Measurements from ENCODE around the gene PARP1.
"Not testable (repeated sequence)": the region's sequence is repeated elsewhere in the genome, so short reads cannot be mapped to it uniquely, and the experiment has no call there.

The PARP1 gene

DNA sequence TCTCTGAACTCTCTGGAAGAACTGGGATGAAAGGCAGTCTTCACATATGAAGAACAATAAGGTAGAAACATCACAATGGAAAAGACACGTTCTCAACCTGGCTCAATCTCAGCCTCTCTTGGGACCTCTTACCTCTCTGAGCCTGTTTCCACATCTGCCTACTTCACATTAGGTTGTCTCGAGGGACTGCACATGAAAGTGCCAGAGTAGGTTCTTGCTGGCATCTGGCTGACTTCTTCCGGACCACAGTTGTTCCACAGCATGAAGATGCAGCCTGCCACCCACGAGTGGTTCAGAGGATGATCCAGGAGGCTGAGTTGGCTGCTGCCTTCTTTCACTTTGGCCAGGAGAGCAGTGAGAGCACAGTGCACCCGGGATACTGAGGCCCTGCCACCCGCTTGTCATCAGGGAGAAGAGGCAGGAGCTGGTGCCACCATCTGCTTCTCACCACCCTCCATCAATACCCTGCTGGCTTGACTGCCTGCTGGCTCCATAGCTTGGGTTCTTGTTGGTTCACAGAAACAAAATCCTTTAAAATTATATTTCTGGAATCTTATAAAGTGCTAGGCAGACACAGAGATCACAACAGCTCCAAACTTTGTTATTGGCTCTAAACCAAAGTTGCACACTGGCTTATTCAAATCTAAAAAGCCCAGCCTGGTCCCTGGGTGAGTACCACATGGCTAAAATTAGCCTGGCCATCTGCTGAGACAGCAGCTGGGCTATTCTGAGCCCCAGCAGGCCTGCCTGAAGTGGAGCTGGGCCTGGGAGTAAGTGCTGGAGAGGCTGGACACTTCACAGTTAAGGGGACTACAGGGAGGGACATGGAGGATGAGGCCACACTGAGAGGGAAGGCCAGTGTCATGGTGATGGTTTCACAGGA lies 52.0 kb downstream of the PARP1 start:
- DNase-seq (ENCODE audit: extremely low read depth in 1 of 2, low read depth in 1 of 2), result no peak

GRCh38 chr1:226355016-226355415 lies 52.9 kb downstream of the PARP1 start:
- DNase-seq (ENCODE audit: extremely low read depth in 1 of 2, low read depth in 1 of 2), result no peak

DNA sequence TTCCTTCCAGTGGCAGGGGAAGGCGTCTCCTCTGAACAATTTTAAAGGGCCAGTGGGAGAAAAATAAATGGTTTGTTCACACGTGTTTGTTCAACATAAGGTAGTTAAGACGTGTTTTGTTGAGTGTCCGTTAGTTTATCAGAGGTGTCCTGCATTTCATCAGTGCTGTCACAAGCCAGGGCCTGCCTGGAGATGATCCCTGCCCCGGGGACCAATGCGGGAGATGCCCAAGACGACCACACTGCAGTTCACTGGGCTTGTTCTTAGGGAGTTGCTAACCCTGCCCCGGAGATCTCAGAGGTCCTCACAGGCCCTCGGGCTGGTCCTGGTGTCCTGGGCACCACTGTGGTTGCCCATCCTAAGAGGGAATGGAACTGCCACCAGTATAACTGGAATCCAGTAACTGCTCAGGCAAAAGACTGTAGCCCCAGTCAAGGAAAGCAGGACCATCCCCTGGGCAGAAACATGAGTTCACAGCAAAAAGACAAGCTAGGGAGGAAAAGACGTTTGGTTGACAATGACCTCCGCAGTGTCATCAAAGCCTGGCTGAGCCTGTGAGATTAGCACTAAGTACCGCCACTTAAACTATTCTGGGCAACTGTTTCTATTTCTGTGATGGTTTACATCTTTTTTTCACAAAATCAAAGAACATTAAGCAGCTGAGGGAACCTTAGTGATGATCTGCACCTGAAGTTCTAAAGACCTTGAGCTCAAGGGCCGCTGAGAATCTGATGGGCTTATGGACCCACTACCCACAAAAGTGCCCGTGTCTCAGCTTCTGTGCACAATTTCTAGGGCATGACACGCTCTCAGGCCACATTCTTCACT lies 54.0 kb downstream of the PARP1 start:
- DNase-seq (ENCODE audit: extremely low read depth in 1 of 2, low read depth in 1 of 2), result no peak

GRCh38 chr1:226351709-226352108 lies 56.2 kb downstream of the PARP1 start:
- DNase-seq (ENCODE audit: extremely low read depth in 1 of 2, low read depth in 1 of 2), result no peak

DNA sequence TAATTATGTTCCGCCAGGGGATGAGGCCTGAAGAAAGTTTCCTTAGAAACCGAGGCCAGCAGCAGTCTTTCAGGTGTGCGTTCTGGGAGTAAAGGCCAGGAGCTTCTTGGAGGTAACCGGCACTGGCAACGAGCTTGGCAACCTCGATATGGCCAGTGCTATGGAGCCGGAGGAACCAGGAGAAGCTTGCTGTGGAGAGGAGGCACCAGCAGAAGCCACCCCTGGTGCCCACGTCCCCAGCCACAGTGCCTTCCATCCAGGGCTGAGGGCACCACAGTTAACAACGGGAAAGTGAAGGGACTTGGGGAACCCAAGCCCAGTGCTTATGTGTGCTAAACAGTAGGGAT lies 57.4 kb downstream of the PARP1 start:
- DNase-seq (ENCODE audit: extremely low read depth in 1 of 2, low read depth in 1 of 2), result no peak

- DNase-seq (ENCODE audit: extremely low read depth in 1 of 2, low read depth in 1 of 2), result no peak
Measured at GRCh38 chr1:226349801-226350518, 57.9 kb downstream of the PARP1 start.

- no peak for DNase-seq (ENCODE audit: extremely low read depth in 1 of 2, low read depth in 1 of 2)
Measured at GRCh38 chr1:226349081-226349480, 58.8 kb downstream of the PARP1 start.

DNA sequence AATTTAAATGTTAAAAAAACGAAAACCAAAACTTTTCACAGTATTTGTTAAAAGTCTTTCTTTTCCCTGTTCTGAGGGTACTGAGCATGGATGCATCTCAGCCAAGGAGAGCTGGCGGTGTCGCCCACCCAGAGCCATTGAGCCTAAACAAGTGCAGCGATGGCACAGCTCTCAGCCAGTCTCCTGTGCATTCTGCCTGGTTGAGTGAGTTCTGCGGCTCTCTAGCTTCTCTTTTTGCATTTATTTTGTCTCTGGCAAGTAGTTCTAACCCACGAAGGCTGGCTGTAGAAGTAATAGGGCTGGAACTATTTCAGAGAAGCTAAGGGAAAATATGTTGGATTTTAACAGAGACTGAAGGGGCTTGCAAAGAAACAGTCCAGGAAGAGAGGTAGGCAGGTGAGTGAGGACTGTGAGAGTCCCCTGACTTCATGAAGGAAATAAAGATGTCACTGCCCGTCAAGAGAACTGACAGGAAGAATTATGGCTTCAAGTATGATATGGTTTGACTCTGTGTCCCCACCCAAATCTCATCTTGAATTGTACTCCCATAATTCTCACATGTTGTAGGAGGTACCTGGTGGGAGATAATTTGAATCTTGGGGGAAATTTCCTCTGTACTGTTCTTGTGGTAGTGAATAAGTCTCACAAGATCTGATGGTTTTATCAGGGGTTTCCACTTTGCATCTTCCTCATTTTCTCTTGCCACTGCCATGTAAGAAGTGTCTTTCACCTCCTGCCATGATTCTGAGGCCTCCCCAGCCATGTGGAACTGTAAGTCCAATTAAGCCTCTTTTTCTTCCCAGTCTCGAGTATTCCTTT lies 63.2 kb downstream of the PARP1 start:
- no peak for DNase-seq (ENCODE audit: extremely low read depth in 1 of 2, low read depth in 1 of 2)

DNA sequence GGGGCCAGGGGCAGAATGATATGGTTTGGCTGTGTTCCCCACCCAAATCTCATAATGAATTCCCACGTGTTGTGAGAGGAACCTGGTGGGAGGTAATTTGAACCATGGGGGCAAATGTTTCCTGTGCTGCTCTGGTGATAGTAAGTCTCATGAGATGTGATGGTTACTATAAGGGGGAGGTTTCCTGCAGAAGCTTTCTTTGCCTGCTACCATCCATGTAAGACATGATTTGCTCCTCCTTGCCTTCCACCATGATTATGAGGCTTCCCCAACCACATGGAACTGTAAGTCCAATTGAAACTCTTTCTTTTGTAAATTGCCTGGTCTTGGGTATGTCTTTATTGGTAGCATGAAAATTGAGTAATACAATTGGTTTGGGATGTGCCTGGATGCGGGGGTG lies 65.2 kb downstream of the PARP1 start:
- DNase-seq (ENCODE audit: extremely low read depth in 1 of 2, low read depth in 1 of 2), result no peak

- DNase-seq (ENCODE audit: extremely low read depth in 1 of 2, low read depth in 1 of 2), result not testable (repeated sequence)
Measured at GRCh38 chr1:226340111-226340510, 67.8 kb downstream of the PARP1 start.

GRCh38 chr1:226337276-226337875 lies 70.5 kb downstream of the PARP1 start:
- DNase-seq (ENCODE audit: extremely low read depth in 1 of 2, low read depth in 1 of 2), result no peak

GRCh38 chr1:226335661-226336060 lies 72.2 kb downstream of the PARP1 start:
- no peak for DNase-seq (ENCODE audit: extremely low read depth in 1 of 2, low read depth in 1 of 2)

DNA sequence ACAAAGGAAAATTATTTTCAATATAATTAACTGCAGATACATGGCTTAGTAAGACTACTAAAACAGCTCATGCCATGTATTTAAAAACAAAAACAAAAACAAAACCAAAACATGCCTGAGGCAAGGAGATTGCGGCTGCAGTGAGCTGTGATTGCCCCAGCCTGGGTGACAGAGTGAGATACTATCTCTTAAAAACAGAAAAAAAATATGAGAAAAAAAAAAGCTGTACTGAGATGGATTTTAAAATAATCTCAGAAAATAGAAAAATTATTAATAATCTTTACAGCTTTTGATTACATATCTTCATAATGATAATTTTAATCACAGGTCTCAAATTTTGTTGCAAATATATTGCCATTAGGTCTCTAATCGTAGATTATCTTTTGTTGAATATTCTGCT lies 74.9 kb downstream of the PARP1 start:
- DNase-seq (ENCODE audit: extremely low read depth in 1 of 2, low read depth in 1 of 2), result no peak

GRCh38 chr1:226329237-226329636 lies 78.7 kb downstream of the PARP1 start:
- no peak for DNase-seq (ENCODE audit: extremely low read depth in 1 of 2, low read depth in 1 of 2)

DNA sequence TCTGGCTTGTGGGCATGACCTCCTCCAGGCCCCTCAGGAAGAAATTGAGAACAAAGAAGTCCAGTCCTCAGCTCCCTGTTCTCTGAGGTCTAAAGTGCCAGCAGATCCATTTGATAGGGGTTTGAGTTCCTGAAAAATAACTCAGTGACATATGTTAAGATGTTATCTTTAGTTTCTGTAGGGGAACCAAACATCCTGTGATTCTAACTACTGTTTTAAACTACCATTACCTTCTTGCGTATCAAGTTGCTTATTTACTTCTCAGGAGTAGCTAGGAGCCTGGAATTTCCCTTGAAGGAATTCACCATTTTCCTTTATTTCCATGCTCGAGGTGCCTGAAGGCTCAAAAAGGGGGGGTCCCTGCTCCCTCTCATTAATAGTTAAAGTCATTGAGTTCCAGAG lies 80.1 kb downstream of the PARP1 start:
- DNase-seq (ENCODE audit: extremely low read depth in 1 of 2, low read depth in 1 of 2), result no peak

DNA sequence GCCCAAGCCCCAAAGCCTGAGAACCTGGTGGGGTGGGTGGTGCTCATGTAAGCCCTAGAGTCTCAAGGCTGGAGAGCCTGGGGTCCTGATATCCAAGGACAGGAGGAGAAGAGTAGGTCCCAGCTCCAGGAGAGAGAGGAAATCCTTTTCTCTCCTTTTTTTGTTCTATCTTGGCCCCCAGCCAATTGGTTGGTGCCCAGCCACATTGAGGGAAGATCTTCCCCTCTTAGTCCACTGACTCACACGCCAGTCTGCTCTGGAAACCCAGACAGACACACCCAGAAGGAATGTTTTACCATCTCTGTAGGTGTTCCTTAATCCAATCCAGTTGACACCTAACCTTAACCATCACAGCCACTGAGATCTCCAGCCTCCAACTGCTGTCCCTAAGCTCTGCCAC lies 82.7 kb downstream of the PARP1 start:
- DNase-seq (ENCODE audit: extremely low read depth in 1 of 2, low read depth in 1 of 2), result no peak

DNA sequence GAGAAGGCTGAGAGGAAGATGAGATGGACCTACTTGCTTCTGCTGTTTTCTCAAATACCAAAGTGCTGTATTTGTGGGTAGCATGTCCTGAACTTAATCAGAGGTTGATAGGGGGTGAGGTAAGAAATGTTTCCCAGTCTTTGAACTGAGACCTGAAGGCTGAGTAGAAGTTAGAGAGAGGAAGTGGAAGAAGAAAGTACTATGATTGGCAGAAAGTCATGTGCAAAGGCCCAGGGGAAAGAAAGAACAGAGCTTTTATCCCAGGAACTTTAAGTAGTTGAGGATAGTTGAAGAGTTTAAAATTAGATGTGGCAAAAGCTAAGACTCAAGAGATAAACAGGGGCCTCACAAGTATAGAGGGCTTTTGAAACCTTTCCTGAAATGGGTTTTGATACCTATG lies 83.4 kb downstream of the PARP1 start:
- no peak for DNase-seq (ENCODE audit: extremely low read depth in 1 of 2, low read depth in 1 of 2)

DNA sequence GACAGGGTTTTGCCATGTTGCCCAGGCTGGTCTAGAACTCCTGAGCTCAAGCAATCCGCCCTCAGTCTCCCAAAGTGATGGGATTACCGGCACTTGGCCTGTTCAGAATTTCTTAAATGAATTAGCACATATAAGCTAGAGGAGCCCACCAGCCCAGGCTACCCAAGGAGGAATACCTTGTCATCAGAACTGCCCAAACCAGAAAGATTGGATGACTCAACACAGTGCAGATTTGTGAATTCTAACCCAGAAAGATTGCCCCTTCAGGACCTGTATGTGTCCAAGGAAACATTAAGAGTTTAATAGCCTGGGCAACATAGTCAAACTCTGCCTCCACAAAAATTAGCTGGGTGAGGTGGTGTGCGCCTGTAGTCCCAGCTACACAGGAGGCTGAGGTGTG lies 84.9 kb downstream of the PARP1 start:
- no peak for DNase-seq (ENCODE audit: extremely low read depth in 1 of 2, low read depth in 1 of 2)

- no peak for DNase-seq (ENCODE audit: extremely low read depth in 1 of 2, low read depth in 1 of 2)
Measured at GRCh38 chr1:226320930-226321329, 87.0 kb downstream of the PARP1 start.

- DNase-seq (ENCODE audit: extremely low read depth in 1 of 2, low read depth in 1 of 2), result no peak
Measured at GRCh38 chr1:226318471-226318870, 89.4 kb downstream of the PARP1 start.

Data from activated CD8-positive, alpha-beta memory T cell treated with anti-CD3 and anti-CD28 coated beads for 1 hour (primary cell).